AG08396 (cell line): ENCODE measurements around the gene CTTN.
"Not testable (repeated sequence)": the region's sequence is repeated elsewhere in the genome, so short reads cannot be mapped to it uniquely, and the experiment has no call there.

Experiments
- DNase-seq: peaks from one replicate; pipeline ENCODE4 v3.0.0; 2012; ENCODE audit warnings: low spot score, mixed read lengths

Gene CTTN

GRCh38 chr11:70429428-70429705 is 31.0 kb downstream of the CTTN start:
- no peak for DNase-seq

GRCh38 chr11:70429724-70430521 is 31.6 kb downstream of the CTTN start:
- no peak for DNase-seq

GRCh38 chr11:70430671-70431574 is 32.6 kb downstream of the CTTN start:
- DNase-seq = no peak

- no peak for DNase-seq
Observed at GRCh38 chr11:70431611-70432010, 33.3 kb downstream of the CTTN start.

GRCh38 chr11:70432065-70432464 is 33.7 kb downstream of the CTTN start:
- no peak for DNase-seq

GRCh38 chr11:70432580-70432979 is 34.3 kb downstream of the CTTN start:
- DNase-seq = no peak

- no peak for DNase-seq
Observed at GRCh38 chr11:70433038-70433437, 34.7 kb downstream of the CTTN start.

GRCh38 chr11:70433526-70433925 is 35.2 kb downstream of the CTTN start:
- DNase-seq = no peak

GRCh38 chr11:70433966-70434812 is 35.9 kb downstream of the CTTN start:
- DNase-seq = no peak

- no peak for DNase-seq
Observed at GRCh38 chr11:70434813-70435278, 36.5 kb downstream of the CTTN start.

GRCh38 chr11:70435361-70435760 is 37.0 kb downstream of the CTTN start:
- DNase-seq = no peak

GRCh38 chr11:70435765-70436500 is 37.6 kb downstream of the CTTN start:
- DNase-seq = no peak

- DNase-seq = no peak
Observed at GRCh38 chr11:70436501-70436860, 38.2 kb downstream of the CTTN start.

GRCh38 chr11:70437111-70437784 is 38.9 kb downstream of the CTTN start:
- no peak for DNase-seq

GRCh38 chr11:70440206-70440605 is 41.9 kb downstream of the CTTN start:
- no peak for DNase-seq

- no peak for DNase-seq
Observed at GRCh38 chr11:70443773-70444030, 45.4 kb downstream of the CTTN start.

GRCh38 chr11:70445091-70445490 is 46.8 kb downstream of the CTTN start:
- no peak for DNase-seq

GRCh38 chr11:70445605-70446004 is 47.3 kb downstream of the CTTN start:
- DNase-seq = no peak

GRCh38 chr11:70448983-70449567 is 50.7 kb downstream of the CTTN start:
- no peak for DNase-seq

GRCh38 chr11:70454197-70454767 is 56.0 kb downstream of the CTTN start:
- DNase-seq = no peak

- DNase-seq = not testable (repeated sequence)
Observed at GRCh38 chr11:70454811-70455210, 56.5 kb downstream of the CTTN start.
